ENCODE measurements around the gene NHEJ1.

The NHEJ1 gene

DNA sequence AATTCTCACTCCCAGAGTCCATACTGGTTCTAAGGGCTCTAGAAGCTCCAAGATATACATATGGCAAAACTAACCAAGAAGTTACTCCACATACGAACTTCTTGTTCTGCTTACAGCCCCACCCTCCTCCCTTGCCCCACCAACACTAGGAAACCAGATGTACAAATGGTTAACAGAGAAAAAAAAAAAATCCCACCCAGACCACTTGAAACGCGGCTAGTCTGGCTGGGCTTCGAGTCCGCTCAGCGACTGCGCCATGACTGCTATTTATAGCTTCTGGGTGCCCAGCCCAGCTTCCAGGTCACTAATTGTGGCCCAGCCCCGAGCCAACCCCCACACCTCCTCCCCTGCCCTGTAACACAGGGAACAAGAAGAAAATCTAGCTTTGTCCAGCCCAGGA, 52.9 kb downstream of the NHEJ1 start:
- no peaks in the 10 kb centered on the region for H3K9me3 ChIP-seq (ENCODE audit: control extremely low read depth in 1 of 5, control insufficient read depth in 4 of 5, insufficient read depth in 2 of 5, low read depth in 1 of 5, low read length in 4 of 5)
- H3K4me1 ChIP-seq (ENCODE audit: control extremely low read depth in 1 of 4, control insufficient read depth in 4 of 4, insufficient read depth in 4 of 4, low read length in 3 of 4) = peaks cover 4 to 16% (median 6%) of the 10 kb centered on the region in 4 experiments
- no peaks in the 10 kb centered on the region for H3K27me3 ChIP-seq (replicated peaks in 2 of 5; ENCODE audit: control insufficient read depth in 4 of 5, insufficient read depth in 5 of 5, low read length in 4 of 5)
- H3K4me3 ChIP-seq (ENCODE audit: control insufficient read depth in 1 of 7, extremely low read depth in 1 of 7, insufficient read depth in 4 of 7, low read depth in 2 of 7, low read length in 6 of 7) = no peak overlapping the region
- CTCF ChIA-PET = interaction anchor here (1.1 to 5.5 kb wide), 5 partner anchors 9 to 52 kb away, joined by 3 to 31 read pairs (median 3); no protein-coding TSS in a partner anchor
- no peak overlapping the region for H3K27ac ChIP-seq (ENCODE audit: insufficient read depth in 1 of 2, low read depth in 1 of 2, low read length in 2 of 2, poor library complexity in 1 of 2, severe bottlenecking in 2 of 2)
- POLR2A ChIA-PET = no interaction called here
- DNase-seq = no peak
- WGBS (ENCODE audit: insufficient coverage) = 79% methylated on average over 7 of the region's 8 CpGs
- H3K36me3 ChIP-seq (ENCODE audit: control insufficient read depth in 4 of 4, insufficient read depth in 4 of 4, low read length in 3 of 4) = peaks cover 0 to 2% (median 0%) of the 10 kb centered on the region in 4 experiments

DNA sequence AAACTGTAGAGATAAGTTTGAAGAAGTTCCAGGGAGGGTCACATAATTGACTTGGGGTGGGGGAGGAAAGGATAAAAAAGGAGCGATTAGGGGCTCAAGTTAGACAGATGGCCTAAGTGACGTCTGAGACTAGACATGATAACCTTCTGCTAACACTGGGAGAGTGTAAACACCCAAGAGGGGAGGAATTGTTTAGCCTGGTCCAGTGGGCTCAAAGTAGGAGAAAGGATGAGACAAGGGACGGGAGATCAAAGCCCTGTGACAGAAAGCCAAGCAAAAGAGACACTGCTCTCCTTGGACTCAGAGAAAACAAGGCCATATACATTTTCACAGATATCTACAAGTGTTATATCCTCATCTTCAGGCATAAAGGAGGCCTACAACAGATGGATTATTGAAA, 54.4 kb downstream of the NHEJ1 start:
- POLR2A ChIA-PET = no interaction called here
- peaks cover 0 to 2% (median under 1%) of the 10 kb centered on the region in 4 experiments for H3K36me3 ChIP-seq (ENCODE audit: control insufficient read depth in 4 of 4, insufficient read depth in 4 of 4, low read length in 3 of 4)
- CTCF ChIA-PET = interaction anchor here (1.6 to 5.5 kb wide), 3 partner anchors 11 to 33 kb away, joined by 4 to 31 read pairs (median 5); no protein-coding TSS in a partner anchor
- H3K9me3 ChIP-seq (ENCODE audit: control extremely low read depth in 1 of 5, control insufficient read depth in 4 of 5, insufficient read depth in 2 of 5, low read depth in 1 of 5, low read length in 4 of 5) = no peaks in the 10 kb centered on the region
- DNase-seq = no peak
- no peak overlapping the region for H3K4me3 ChIP-seq (ENCODE audit: control insufficient read depth in 1 of 7, extremely low read depth in 1 of 7, insufficient read depth in 4 of 7, low read depth in 2 of 7, low read length in 6 of 7)
- no peak overlapping the region for H3K27ac ChIP-seq (ENCODE audit: insufficient read depth in 1 of 2, low read depth in 1 of 2, low read length in 2 of 2, poor library complexity in 1 of 2, severe bottlenecking in 2 of 2)
- peaks cover 4 to 16% (median 6%) of the 10 kb centered on the region in 4 experiments for H3K4me1 ChIP-seq (ENCODE audit: control extremely low read depth in 1 of 4, control insufficient read depth in 4 of 4, insufficient read depth in 4 of 4, low read length in 3 of 4)
- 71% methylated on average over 1 of the region's 3 CpGs for WGBS (ENCODE audit: insufficient coverage)
- H3K27me3 ChIP-seq (replicated peaks in 2 of 5; ENCODE audit: control insufficient read depth in 4 of 5, insufficient read depth in 5 of 5, low read length in 4 of 5) = no peaks in the 10 kb centered on the region

DNA sequence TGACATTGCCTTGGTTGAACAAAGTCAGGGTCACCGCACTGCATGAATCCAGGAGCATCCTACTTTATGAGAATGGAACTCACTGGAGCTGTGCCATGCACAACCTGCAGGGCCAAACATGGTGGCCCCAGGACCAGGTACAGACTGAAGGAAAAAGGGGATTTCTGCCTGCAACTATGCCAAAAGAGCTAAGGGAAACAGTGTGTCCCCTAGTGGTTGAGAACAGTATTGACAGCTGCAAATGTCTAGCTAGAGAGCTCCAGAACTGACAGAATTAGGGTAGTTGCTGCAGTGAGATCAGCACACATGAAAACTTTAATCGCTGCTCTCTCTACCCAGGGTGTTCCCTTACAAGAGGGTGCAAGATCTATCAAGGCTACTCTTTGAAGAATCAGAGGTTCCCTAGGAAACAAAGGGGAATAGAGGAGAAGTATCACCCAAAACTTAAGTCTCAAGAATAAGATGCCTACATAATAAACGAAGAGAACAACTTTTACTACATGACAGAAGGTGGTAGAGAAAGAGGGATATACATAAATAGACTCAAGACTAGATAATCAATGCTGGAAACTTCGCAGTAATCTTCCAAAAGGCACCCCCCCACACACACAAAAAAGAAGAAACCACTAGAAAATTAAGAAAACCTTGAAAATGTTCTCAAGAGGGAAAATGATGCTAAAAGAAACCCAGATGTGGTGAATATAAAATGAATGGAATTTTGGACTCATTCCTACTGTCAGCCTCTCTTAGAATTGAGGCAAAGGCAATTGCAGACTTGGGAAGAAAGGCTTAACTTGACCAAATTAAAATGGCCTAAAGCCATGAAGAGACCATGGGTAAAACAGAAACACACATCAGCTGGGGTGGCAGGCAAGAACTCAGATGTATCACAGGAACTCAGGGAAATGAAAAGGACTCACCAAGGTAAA, 56.2 kb downstream of the NHEJ1 start:
- WGBS (ENCODE audit: insufficient coverage) = 75% methylated on average over 2 of the region's 4 CpGs
- Histone ChIP-seq H3K27ac (ENCODE audit: insufficient read depth in 1 of 2, low read depth in 1 of 2, low read length in 2 of 2, poor library complexity in 1 of 2, severe bottlenecking in 2 of 2) (no peak overlapping the region), H3K4me1 (ENCODE audit: control extremely low read depth in 1 of 4, control insufficient read depth in 4 of 4, insufficient read depth in 4 of 4, low read length in 3 of 4) (peaks cover 4 to 10% (median 4%) of the 10 kb centered on the region in 4 experiments), H3K9me3 (ENCODE audit: control extremely low read depth in 1 of 5, control insufficient read depth in 4 of 5, insufficient read depth in 2 of 5, low read depth in 1 of 5, low read length in 4 of 5) (no peaks in the 10 kb centered on the region), H3K4me3 (ENCODE audit: control insufficient read depth in 1 of 7, extremely low read depth in 1 of 7, insufficient read depth in 4 of 7, low read depth in 2 of 7, low read length in 6 of 7) (no peak overlapping the region), H3K36me3 (ENCODE audit: control insufficient read depth in 4 of 4, insufficient read depth in 4 of 4, low read length in 3 of 4) (peaks cover 0 to 2% (median 1%) of the 10 kb centered on the region in 4 experiments), H3K27me3 (replicated peaks in 2 of 5; ENCODE audit: control insufficient read depth in 4 of 5, insufficient read depth in 5 of 5, low read length in 4 of 5) (no peaks in the 10 kb centered on the region)
- POLR2A ChIA-PET = no interaction called here
- CTCF ChIA-PET = interaction anchor here (0.6 to 5.5 kb wide), 20 partner anchors 9 to 95 kb away, joined by 3 to 31 read pairs (median 5); no protein-coding TSS in a partner anchor
- DNase-seq = peak; percentile 48 to 61 (median 59)

- POLR2A ChIA-PET = no interaction called here
- CTCF ChIA-PET = interaction anchor here (0.9 to 4.7 kb wide), 5 partner anchors 11 to 53 kb away, joined by 4 to 32 read pairs (median 4); no protein-coding TSS in a partner anchor
Observed at GRCh38 chr2:219099329-219099728, 61.3 kb downstream of the NHEJ1 start.

GRCh38 chr2:219095406-219095935, 65.1 kb downstream of the NHEJ1 start:
- Histone ChIP-seq H3K4me1 (ENCODE audit: control extremely low read depth in 1 of 4, control insufficient read depth in 4 of 4, insufficient read depth in 4 of 4, low read length in 3 of 4) (peaks cover 0 to 6% (median 5%) of the 10 kb centered on the region in 4 experiments), H3K27me3 (replicated peaks in 2 of 5; ENCODE audit: control insufficient read depth in 4 of 5, insufficient read depth in 5 of 5, low read length in 4 of 5) (no peaks in the 10 kb centered on the region), H3K9me3 (ENCODE audit: control extremely low read depth in 1 of 5, control insufficient read depth in 4 of 5, insufficient read depth in 2 of 5, low read depth in 1 of 5, low read length in 4 of 5) (no peaks in the 10 kb centered on the region), H3K27ac (ENCODE audit: insufficient read depth in 1 of 2, low read depth in 1 of 2, low read length in 2 of 2, poor library complexity in 1 of 2, severe bottlenecking in 2 of 2) (no peak overlapping the region), H3K4me3 (ENCODE audit: control insufficient read depth in 1 of 7, extremely low read depth in 1 of 7, insufficient read depth in 4 of 7, low read depth in 2 of 7, low read length in 6 of 7) (no peak overlapping the region), H3K36me3 (ENCODE audit: control insufficient read depth in 4 of 4, insufficient read depth in 4 of 4, low read length in 3 of 4) (peaks cover 0 to 3% (median 0%) of the 10 kb centered on the region in 4 experiments)
- CTCF ChIA-PET = interaction anchor here (1.2 to 2.2 kb wide), 5 partner anchors 8 to 61 kb away, joined by 3 to 10 read pairs (median 6); no protein-coding TSS in a partner anchor
- POLR2A ChIA-PET = no interaction called here
- DNase-seq = no peak
- 100% methylated on average over 1 of the region's 1 CpG for WGBS (ENCODE audit: insufficient coverage)

More at GRCh38 chr2:219099329-219099728, 61.3 kb downstream of the NHEJ1 start:
- Histone ChIP-seq H3K4me3 (ENCODE audit: control insufficient read depth in 1 of 7, extremely low read depth in 1 of 7, insufficient read depth in 4 of 7, low read depth in 2 of 7, low read length in 6 of 7) (no peak overlapping the region), H3K9me3 (ENCODE audit: control extremely low read depth in 1 of 5, control insufficient read depth in 4 of 5, insufficient read depth in 2 of 5, low read depth in 1 of 5, low read length in 4 of 5) (no peaks in the 10 kb centered on the region), H3K27me3 (replicated peaks in 2 of 5; ENCODE audit: control insufficient read depth in 4 of 5, insufficient read depth in 5 of 5, low read length in 4 of 5) (no peaks in the 10 kb centered on the region), H3K4me1 (ENCODE audit: control extremely low read depth in 1 of 4, control insufficient read depth in 4 of 4, insufficient read depth in 4 of 4, low read length in 3 of 4) (peaks cover 0 to 6% (median 4%) of the 10 kb centered on the region in 4 experiments), H3K27ac (ENCODE audit: insufficient read depth in 1 of 2, low read depth in 1 of 2, low read length in 2 of 2, poor library complexity in 1 of 2, severe bottlenecking in 2 of 2) (no peak overlapping the region), H3K36me3 (ENCODE audit: control insufficient read depth in 4 of 4, insufficient read depth in 4 of 4, low read length in 3 of 4) (peaks cover 0 to 2% (median under 1%) of the 10 kb centered on the region in 4 experiments)
- WGBS (ENCODE audit: insufficient coverage) = no CpG with 5 or more reads among the region's 1 CpG
- DNase-seq = no peak

- H3K9me3 ChIP-seq (ENCODE audit: control extremely low read depth in 1 of 5, control insufficient read depth in 4 of 5, insufficient read depth in 2 of 5, low read depth in 1 of 5, low read length in 4 of 5) = no peaks in the 10 kb centered on the region
- POLR2A ChIA-PET = no interaction called here
- CTCF ChIA-PET = interaction anchor here (1.2 to 2.2 kb wide), 3 partner anchors 9 to 31 kb away, joined by 3 to 10 read pairs (median 7); no protein-coding TSS in a partner anchor
- WGBS (ENCODE audit: insufficient coverage) = 81% methylated on average over 3 of the region's 3 CpGs
- no peak overlapping the region for H3K27ac ChIP-seq (ENCODE audit: insufficient read depth in 1 of 2, low read depth in 1 of 2, low read length in 2 of 2, poor library complexity in 1 of 2, severe bottlenecking in 2 of 2)
- H3K27me3 ChIP-seq (replicated peaks in 2 of 5; ENCODE audit: control insufficient read depth in 4 of 5, insufficient read depth in 5 of 5, low read length in 4 of 5) = no peaks in the 10 kb centered on the region
- peaks cover 0 to 2% (median 0%) of the 10 kb centered on the region in 4 experiments for H3K36me3 ChIP-seq (ENCODE audit: control insufficient read depth in 4 of 4, insufficient read depth in 4 of 4, low read length in 3 of 4)
- H3K4me1 ChIP-seq (ENCODE audit: control extremely low read depth in 1 of 4, control insufficient read depth in 4 of 4, insufficient read depth in 4 of 4, low read length in 3 of 4) = peaks cover 0 to 6% (median 5%) of the 10 kb centered on the region in 4 experiments
- DNase-seq = no peak
- H3K4me3 ChIP-seq (ENCODE audit: control insufficient read depth in 1 of 7, extremely low read depth in 1 of 7, insufficient read depth in 4 of 7, low read depth in 2 of 7, low read length in 6 of 7) = no peak overlapping the region
Observed at GRCh38 chr2:219094171-219094570, 66.4 kb downstream of the NHEJ1 start.

Measured in common myeloid progenitor, CD34-positive (primary cell).